GM23338 (cell line): ENCODE results near the gene SLC9A8. TPM values are rescaled to one million over a fixed set of nuclear protein-coding genes. Genes with fewer than 3 reads are reported as not detected.
A peak's percentile ranks its signal among the peaks of the same experiment; 100 is the strongest.

Experiments
- ATAC-seq: fragments of 200-7000 bp; cut with Tn5 transposase; 3 replicates; pipeline ENCODE4 v1.9.1; 2020
- DNase-seq: peaks from one replicate; pipeline ENCODE4 v3.0.0-alpha.2; 2015; ENCODE audit warnings: low spot score
- H2AFZ ChIP-seq: fragments of 200-600 bp; sonication (generic); 2 replicates; pipeline ENCODE4 v1.8.0; 2016; ENCODE audit warnings: antibody characterized with exemption, mild to moderate bottlenecking, moderate library complexity
- H3F3A ChIP-seq: fragments of 200-600 bp; sonication (generic); replicated peaks from 2 replicates; pipeline ENCODE4 v1.8.0; 2017; ENCODE audit warnings: antibody characterized with exemption, mixed run types, low read depth
- H3K27ac ChIP-seq: fragments of 200-600 bp; sonication (generic); 2 replicates; pipeline ENCODE4 v1.6.1; 2016; ENCODE audit warnings: low read depth
- H3K27me3 ChIP-seq: fragments of 200-600 bp; sonication (generic); 2 replicates; pipeline ENCODE4 v1.8.0; 2016; ENCODE audit warnings: mild to moderate bottlenecking, mixed run types, moderate library complexity; ENCODE audit not compliant: insufficient read depth
- H3K36me3 ChIP-seq: fragments of 200-600 bp; sonication (generic); 2 replicates; pipeline ENCODE4 v1.8.0; 2016; ENCODE audit warnings: mild to moderate bottlenecking; ENCODE audit not compliant: insufficient read depth
- H3K4me1 ChIP-seq: fragments of 200-600 bp; sonication (generic); 2 replicates; pipeline ENCODE4 v1.8.0; 2016; ENCODE audit warnings: mild to moderate bottlenecking, moderate library complexity; ENCODE audit not compliant: insufficient read depth
- H3K4me2 ChIP-seq: fragments of 200-600 bp; sonication (generic); 2 replicates; pipeline ENCODE4 v1.7.1; 2017; ENCODE audit warnings: mixed run types
- H3K4me3 ChIP-seq: fragments of 200-600 bp; sonication (generic); 2 replicates; pipeline ENCODE4 v1.6.1; 2016; ENCODE audit warnings: mixed run types
- H3K79me2 ChIP-seq: fragments of 200-600 bp; sonication (generic); replicated peaks from 2 replicates; pipeline ENCODE4 v1.8.0; 2017; ENCODE audit warnings: mild to moderate bottlenecking; ENCODE audit not compliant: insufficient read depth
- H3K9me2 ChIP-seq: fragments of 200-600 bp; sonication (generic); 2 replicates; pipeline ENCODE4 v1.8.0; 2017; ENCODE audit not compliant: insufficient read depth
- H4K20me1 ChIP-seq: fragments of 200-600 bp; sonication (generic); replicated peaks from 2 replicates; pipeline ENCODE4 v1.8.0; 2017; ENCODE audit warnings: mild to moderate bottlenecking; ENCODE audit not compliant: insufficient read depth
- H3K27ac Mint-ChIP-seq: 2 replicates; pipeline ENCODE4 v1.8.0; 2020; ENCODE audit warnings: inconsistent platforms, mild to moderate bottlenecking, moderate library complexity, mixed read lengths
- H3K27me3 Mint-ChIP-seq: 3 replicates; pipeline ENCODE4 v1.8.0; 2022; ENCODE audit warnings: low read depth, mild to moderate bottlenecking, moderate library complexity, mixed read lengths, inconsistent platforms; ENCODE audit not compliant: insufficient read depth, poor library complexity
- H3K36me3 Mint-ChIP-seq: 3 replicates; pipeline ENCODE4 v1.8.0; 2021; ENCODE audit warnings: low read depth, mild to moderate bottlenecking, inconsistent platforms, moderate library complexity, mixed read lengths
- H3K4me1 Mint-ChIP-seq: 3 replicates; pipeline ENCODE4 v1.8.0; 2020; ENCODE audit warnings: mild to moderate bottlenecking, inconsistent platforms, mixed read lengths
- H3K4me3 Mint-ChIP-seq: 3 replicates; pipeline ENCODE4 v1.8.0; 2021; ENCODE audit warnings: moderate library complexity, mild to moderate bottlenecking, inconsistent platforms, mixed read lengths
- H3K9me3 Mint-ChIP-seq: 3 replicates; pipeline ENCODE4 v1.8.0; 2020; ENCODE audit warnings: moderate library complexity, mild to moderate bottlenecking, inconsistent platforms, mixed read lengths
- EZH2phosphoT487 ChIP-seq: fragments of 200-600 bp; sonication (generic); IDR thresholded peaks from one replicate; pipeline ENCODE4 v1.8.1; 2018; ENCODE audit warnings: antibody characterized with exemption; ENCODE audit not compliant: unreplicated experiment
- NANOG ChIP-seq: IDR thresholded peaks from 2 replicates; pipeline ENCODE4 v1.6.1; 2016; ENCODE audit warnings: antibody characterized with exemption, borderline replicate concordance
- POLR2AphosphoS5 ChIP-seq: IDR thresholded peaks from 2 replicates; pipeline ENCODE4 v1.6.1; 2016; ENCODE audit warnings: antibody characterized with exemption, low read depth
- ZNF114 ChIP-seq: fragments of 250-450 bp; sonication (Bioruptor Pico); IDR thresholded peaks from 2 replicates; pipeline ENCODE4 v1.5.0; 2020; ENCODE audit warnings: mild to moderate bottlenecking, moderate library complexity
- ZNF462 ChIP-seq: fragments of 250-450 bp; sonication (Bioruptor Pico); IDR thresholded peaks from 2 replicates; pipeline ENCODE4 v1.5.0; 2020; ENCODE audit warnings: mild to moderate bottlenecking, moderate library complexity
- polyA plus RNA-seq: library from polyadenylated mRNA; unstranded; fragments of >200 nt; fragmentation: Nextera tagmentation; extraction: Ambion mirVana; gene quantifications from 2 replicates; pipeline ENCODE4 v1.2.1, GENCODE V29; 2016
- total RNA-seq: library from RNA; depleted of rRNA; stranded (reverse); fragments of >200 nt; shearing (Covaris generic); gene quantifications from 2 replicates; pipeline ENCODE4 v1.2.3, GENCODE V29; 2014

The SLC9A8 gene
- total and polyA plus RNA-seq, 2 experiments from 2014 or later: 2.6 to 6.4 TPM

GRCh38 chr20:49850463-49851230, 38.0 kb downstream of the SLC9A8 start (continued):
- TF ChIP-seq ZNF462 (CRISPR knock-in tag) (no peak), NANOG (no peak), POLR2AphosphoS5 (no peak), EZH2phosphoT487 (no peak)

- Mint-ChIP-seq H3K9me3 (no peaks in the 10 kb centered on the region), H3K36me3 (peaks cover 2% of the 10 kb centered on the region; the same call in 1 of the 3 replicates), H3K27me3 (peaks cover 1% of the 10 kb centered on the region), H3K27ac (peak overlapping the region; percentile 37; the same call in 1 of the 2 replicates), H3K4me3 (no peak overlapping the region), H3K4me1 (peaks cover 60% of the 10 kb centered on the region)
- Histone ChIP-seq H4K20me1 (no peaks in the 10 kb centered on the region), H3K27ac (no peak overlapping the region), H3K9me2 (no peaks in the 10 kb centered on the region), H3K79me2 (no peaks in the 10 kb centered on the region), H3K4me2 (no peak overlapping the region; the same call in 1 of the 2 replicates), H3K4me1 (peaks cover 41% of the 10 kb centered on the region), H3F3A (no peaks in the 10 kb centered on the region), H2AFZ (no peak overlapping the region), H3K36me3 (no peaks in the 10 kb centered on the region), H3K4me3 (no peak overlapping the region), H3K27me3 (no peaks in the 10 kb centered on the region)
- TF ChIP-seq ZNF114 (CRISPR knock-in tag): no peak
- no peak for ATAC-seq
- no peak for DNase-seq
These were observed 38.6 kb downstream of the SLC9A8 start for GRCh38 chr20:49851231-49851705.
